Ovary (tissue), 3 donors: ENCODE measurements around the gene GTF2F1.

Experiments used
- POLR2A ChIP-seq: fragments of 450-650 bp; IDR thresholded peaks from one replicate; pipeline ENCODE4 v1.6.1; 2017; ENCODE audit warnings: antibody characterized with exemption, mild to moderate bottlenecking, moderate library complexity
- TF ChIP-seq, protein P1 (sequence below), 3 donors: fragments of 450-650 bp in 2 of 3; fragments of 200-600 bp in 1 of 3; IDR thresholded peaks; one replicate each; pipeline versions ENCODE4 v1.5.1 to v1.8.0; 2016 to 2022; ENCODE audit warnings: antibody characterized with exemption in 3 of 3, mild to moderate bottlenecking in 1 of 3
- donor health status: DM: no; HTN: no; CAD: no.

DNA sequence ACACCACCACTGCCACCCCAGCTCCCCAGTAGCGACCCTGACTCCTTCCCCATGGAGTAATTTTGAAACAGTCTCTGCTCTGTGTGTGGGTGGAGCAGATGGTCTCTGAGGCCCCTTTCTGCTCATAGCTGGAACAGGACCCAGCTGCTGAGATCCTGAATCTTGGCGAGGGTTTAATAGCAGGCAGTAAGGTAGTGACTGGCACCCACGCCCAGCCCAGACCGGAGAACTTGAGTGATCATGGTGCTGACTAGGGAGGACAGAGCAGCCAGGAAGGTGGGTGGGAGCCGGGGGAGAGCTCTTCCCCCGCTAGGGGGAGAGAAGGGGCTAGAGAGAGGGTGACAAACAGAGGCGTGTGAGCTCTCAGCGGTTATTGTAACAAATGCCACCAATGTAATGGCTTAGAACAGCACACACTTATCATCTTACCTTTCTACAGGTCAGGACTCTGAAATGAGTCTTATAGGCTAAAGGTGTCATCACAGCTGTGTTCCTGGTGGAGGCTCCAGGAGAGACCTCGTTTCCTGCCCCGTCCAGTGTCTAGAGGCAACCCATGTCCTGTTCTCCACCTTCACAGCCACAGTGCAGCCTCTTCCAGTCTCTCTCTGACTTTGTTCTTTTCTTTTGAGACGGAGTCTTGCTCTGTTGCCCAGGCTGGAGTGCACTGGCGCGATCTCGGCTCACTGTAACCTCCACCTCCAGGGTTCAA is 52.3 kb downstream of the GTF2F1 start:
- TF ChIP-seq, protein P1, sequence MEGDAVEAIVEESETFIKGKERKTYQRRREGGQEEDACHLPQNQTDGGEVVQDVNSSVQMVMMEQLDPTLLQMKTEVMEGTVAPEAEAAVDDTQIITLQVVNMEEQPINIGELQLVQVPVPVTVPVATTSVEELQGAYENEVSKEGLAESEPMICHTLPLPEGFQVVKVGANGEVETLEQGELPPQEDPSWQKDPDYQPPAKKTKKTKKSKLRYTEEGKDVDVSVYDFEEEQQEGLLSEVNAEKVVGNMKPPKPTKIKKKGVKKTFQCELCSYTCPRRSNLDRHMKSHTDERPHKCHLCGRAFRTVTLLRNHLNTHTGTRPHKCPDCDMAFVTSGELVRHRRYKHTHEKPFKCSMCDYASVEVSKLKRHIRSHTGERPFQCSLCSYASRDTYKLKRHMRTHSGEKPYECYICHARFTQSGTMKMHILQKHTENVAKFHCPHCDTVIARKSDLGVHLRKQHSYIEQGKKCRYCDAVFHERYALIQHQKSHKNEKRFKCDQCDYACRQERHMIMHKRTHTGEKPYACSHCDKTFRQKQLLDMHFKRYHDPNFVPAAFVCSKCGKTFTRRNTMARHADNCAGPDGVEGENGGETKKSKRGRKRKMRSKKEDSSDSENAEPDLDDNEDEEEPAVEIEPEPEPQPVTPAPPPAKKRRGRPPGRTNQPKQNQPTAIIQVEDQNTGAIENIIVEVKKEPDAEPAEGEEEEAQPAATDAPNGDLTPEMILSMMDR (IDR thresholded peaks at IDR 0.05): no peak
- TF ChIP-seq POLR2A: no peak
